ENCODE results near the gene CBLB. TPM values are rescaled to one million over a fixed set of nuclear protein-coding genes. Genes with fewer than 3 reads are reported as not detected.
A peak's percentile ranks its signal among the peaks of the same experiment; 100 is the strongest.

CBLB gene
- total RNA-seq = 100 to 1,000 TPM; 115 to 148 TPM

DNA sequence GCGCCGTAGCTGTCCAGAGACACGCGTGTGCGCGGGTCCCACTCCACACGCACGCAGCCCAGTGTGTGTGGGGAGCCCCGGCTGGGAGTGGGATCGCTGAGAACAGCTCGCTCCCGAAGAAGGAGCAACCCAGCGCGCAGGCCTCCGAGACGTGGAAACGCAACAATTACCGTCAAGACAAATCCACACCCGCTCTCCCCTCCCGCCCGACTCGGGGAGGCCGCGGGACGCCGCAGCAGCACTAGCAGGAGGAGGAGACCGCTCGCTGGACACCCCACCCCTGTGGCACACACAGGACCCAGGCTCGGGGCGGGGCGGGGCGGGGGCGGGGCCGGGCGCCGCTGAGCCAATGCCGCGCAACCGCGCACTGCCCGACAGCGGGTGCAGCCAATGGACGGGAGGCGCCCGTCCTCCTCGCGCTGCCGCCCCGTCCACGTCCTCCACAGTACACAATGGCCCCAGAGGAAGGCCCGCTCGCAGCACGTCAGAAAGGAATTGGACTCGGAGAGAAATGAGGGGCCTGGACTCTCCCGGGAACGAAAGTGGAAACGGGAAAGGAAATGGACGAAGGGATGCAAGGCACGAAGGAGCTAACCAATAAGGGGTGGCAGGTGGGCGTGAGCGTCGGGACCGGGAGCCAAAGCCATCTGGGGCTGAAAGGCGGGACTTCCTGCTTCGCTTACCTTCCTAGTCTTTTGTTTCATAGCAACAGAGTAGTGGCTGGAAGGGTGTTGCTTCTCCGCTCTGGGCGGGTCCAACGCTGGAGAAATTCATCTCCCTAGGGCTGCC lies at the start of gene CBLB:
Gene CBLB, minus strand, starts transcription at position 271 of the 789 bp plus-strand sequence. CDS start 1,435 bp downstream, outside the sequence.
- POLR2A ChIA-PET = interaction anchor here (0.5 kb wide), 1 partner anchor 40 kb away, joined by 3 read pairs; no protein-coding TSS in a partner anchor
- Mint-ChIP-seq H3K4me3 (peak within 1 kb of the TSS; percentile 100), H3K27ac (peak within 1 kb of the TSS; percentile 98), H3K36me3 (ENCODE audit: low read depth) (peaks cover 41% of the 10 kb centered on the region), H3K9me3 (no peaks in the 10 kb centered on the region), H3K27me3 (no peaks in the 10 kb centered on the region), H3K4me1 (peaks cover 45% of the 10 kb centered on the region)
- CTCF ChIA-PET = interaction anchor here (0.8 to 1.9 kb wide), 4 partner anchors 11 to 176 kb away, joined by 3 to 5 read pairs (median 4); no protein-coding TSS in a partner anchor
- peak; percentile 87 for DNase-seq

DNA sequence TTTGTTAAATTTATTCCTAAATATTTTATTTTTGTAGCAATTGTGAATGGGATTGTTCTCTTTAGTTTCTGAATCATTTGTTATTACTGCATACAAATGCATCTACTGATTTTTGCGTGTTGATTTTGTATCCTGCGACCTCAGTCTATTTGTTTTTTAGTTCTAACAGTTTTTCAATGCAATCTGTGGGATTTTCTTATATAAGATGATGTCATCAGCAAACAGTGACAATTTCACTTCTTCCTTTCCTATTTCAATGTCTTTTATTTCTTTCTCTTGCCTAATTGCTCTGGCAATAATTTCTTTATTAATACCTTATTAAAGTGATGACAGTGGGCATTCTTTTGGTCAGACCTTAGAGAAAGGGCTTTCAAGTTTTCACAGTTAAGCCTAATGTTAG lies 48.0 kb upstream of the CBLB start:
- DNase-seq = no peak
- POLR2A ChIA-PET = no interaction called here
- Mint-ChIP-seq H3K4me3 (no peak overlapping the region), H3K4me1 (peaks cover 17% of the 10 kb centered on the region), H3K27me3 (no peaks in the 10 kb centered on the region), H3K9me3 (peaks cover 50% of the 10 kb centered on the region), H3K36me3 (ENCODE audit: low read depth) (peaks cover 24% of the 10 kb centered on the region), H3K27ac (no peak overlapping the region)
- CTCF ChIA-PET = no interaction called here

DNA sequence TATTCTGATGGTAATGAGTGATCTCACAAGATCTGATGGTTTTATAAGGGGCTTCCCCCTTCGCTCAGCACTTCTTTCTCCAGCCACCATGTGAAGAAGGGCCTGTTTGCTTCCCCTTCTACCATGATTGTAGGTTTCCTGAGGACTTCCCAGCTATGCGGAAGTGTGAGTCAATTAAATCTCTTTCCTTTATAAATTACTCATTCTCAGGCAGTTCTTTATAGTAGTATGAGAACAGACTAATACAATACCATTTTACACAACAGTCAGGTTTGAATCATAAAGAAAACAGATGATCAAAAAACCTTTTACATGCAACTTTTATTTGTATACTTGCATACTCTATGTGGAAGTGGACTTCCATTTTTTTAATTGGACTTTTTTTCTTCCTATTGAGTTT lies 46.7 kb upstream of the CBLB start:
- POLR2A ChIA-PET = no interaction called here
- H3K36me3 Mint-ChIP-seq (ENCODE audit: low read depth) = peaks cover 24% of the 10 kb centered on the region
- CTCF ChIA-PET = interaction anchor here (0.6 kb wide), 1 partner anchor 78 kb away, joined by 4 read pairs; no protein-coding TSS in a partner anchor
- no peak overlapping the region for H3K27ac Mint-ChIP-seq
- no peak overlapping the region for H3K4me3 Mint-ChIP-seq
- DNase-seq = no peak
- H3K4me1 Mint-ChIP-seq = peaks cover 14% of the 10 kb centered on the region
- peaks cover 38% of the 10 kb centered on the region for H3K9me3 Mint-ChIP-seq
- no peaks in the 10 kb centered on the region for H3K27me3 Mint-ChIP-seq

DNA sequence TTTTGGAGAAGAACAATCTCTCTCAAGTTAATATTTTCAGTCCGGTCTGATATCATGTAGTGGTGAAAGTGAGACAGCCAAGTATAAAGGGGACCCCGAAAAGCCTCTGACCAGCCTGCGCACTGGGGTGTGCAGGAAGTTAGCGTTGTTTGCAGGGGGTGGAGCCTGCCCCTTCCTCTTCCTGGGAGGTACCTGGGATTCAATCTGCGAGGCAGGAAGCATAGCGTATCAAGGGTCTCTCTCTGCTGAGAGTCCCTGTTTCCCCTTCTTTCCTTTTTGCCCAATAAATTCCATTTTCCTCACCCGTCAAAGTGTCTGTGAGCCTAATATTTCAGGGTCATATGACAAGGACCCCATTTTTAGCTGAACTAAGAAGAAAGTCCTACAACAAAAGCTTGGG lies 44.8 kb upstream of the CBLB start:
- CTCF ChIA-PET = interaction anchor here (0.6 to 0.7 kb wide), 2 partner anchors 268 to 639 kb away, joined by 3 to 4 read pairs; no protein-coding TSS in a partner anchor
- Mint-ChIP-seq H3K27ac (no peak overlapping the region), H3K4me1 (no peaks in the 10 kb centered on the region), H3K36me3 (ENCODE audit: low read depth) (peaks cover 13% of the 10 kb centered on the region), H3K9me3 (peaks cover 27% of the 10 kb centered on the region), H3K27me3 (no peaks in the 10 kb centered on the region), H3K4me3 (no peak overlapping the region)
- DNase-seq = no peak
- POLR2A ChIA-PET = no interaction called here

DNA sequence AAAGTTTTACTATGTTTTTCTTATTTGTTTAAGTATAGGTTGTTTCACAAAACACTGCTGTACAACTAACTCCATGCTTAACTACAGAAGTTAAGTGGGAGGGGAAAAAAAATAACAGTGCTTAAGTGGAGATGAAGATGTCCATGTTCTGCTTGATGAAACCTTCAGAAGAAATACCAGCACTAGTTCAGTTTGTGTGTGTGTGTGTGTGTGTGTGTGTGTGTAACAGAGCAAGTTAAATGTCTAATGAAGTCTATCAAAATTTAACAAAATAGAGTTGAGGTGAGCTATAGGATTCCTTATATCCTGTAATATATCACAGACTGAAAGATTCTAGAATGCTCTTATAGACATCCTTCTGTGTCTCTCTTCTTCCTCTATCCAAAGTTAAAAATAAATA lies 44.1 kb upstream of the CBLB start:
- ChIA-PET CTCF (interaction anchor here (0.7 kb wide), 1 partner anchor 267 kb away, joined by 3 read pairs; no protein-coding TSS in a partner anchor), POLR2A (no interaction called here)
- Mint-ChIP-seq H3K4me3 (no peak overlapping the region), H3K9me3 (peaks cover 22% of the 10 kb centered on the region), H3K4me1 (peaks cover 1% of the 10 kb centered on the region), H3K27me3 (no peaks in the 10 kb centered on the region), H3K36me3 (ENCODE audit: low read depth) (peaks cover 11% of the 10 kb centered on the region), H3K27ac (no peak overlapping the region)
- no peak for DNase-seq

GRCh38 chr3:105911496-105911895 lies 42.7 kb upstream of the CBLB start:
- Mint-ChIP-seq H3K36me3 (ENCODE audit: low read depth) (peaks cover 9% of the 10 kb centered on the region), H3K4me3 (no peak overlapping the region), H3K27me3 (no peaks in the 10 kb centered on the region), H3K27ac (no peak overlapping the region), H3K4me1 (peaks cover 12% of the 10 kb centered on the region), H3K9me3 (peaks cover 16% of the 10 kb centered on the region)
- DNase-seq = no peak
- ChIA-PET CTCF (no interaction called here), POLR2A (no interaction called here)

GRCh38 chr3:105907777-105908176 lies 39.0 kb upstream of the CBLB start:
- Mint-ChIP-seq H3K36me3 (ENCODE audit: low read depth) (peaks cover 3% of the 10 kb centered on the region), H3K27ac (no peak overlapping the region), H3K27me3 (no peaks in the 10 kb centered on the region), H3K4me1 (peaks cover 12% of the 10 kb centered on the region), H3K9me3 (peaks cover 11% of the 10 kb centered on the region), H3K4me3 (no peak overlapping the region)
- peak; percentile 13 for DNase-seq
- CTCF ChIA-PET = interaction anchor here (0.6 kb wide), 3 partner anchors 379 to 792 kb away, joined by 3 to 4 read pairs (median 3); no protein-coding TSS in a partner anchor
- POLR2A ChIA-PET = no interaction called here

GRCh38 chr3:105906836-105907235 lies 38.0 kb upstream of the CBLB start:
- peaks cover 12% of the 10 kb centered on the region for H3K4me1 Mint-ChIP-seq
- ChIA-PET POLR2A (no interaction called here), CTCF (no interaction called here)
- no peak for DNase-seq
- H3K27me3 Mint-ChIP-seq = no peaks in the 10 kb centered on the region
- no peak overlapping the region for H3K4me3 Mint-ChIP-seq
- peaks cover 3% of the 10 kb centered on the region for H3K36me3 Mint-ChIP-seq (ENCODE audit: low read depth)
- H3K27ac Mint-ChIP-seq = no peak overlapping the region
- H3K9me3 Mint-ChIP-seq = peaks cover 13% of the 10 kb centered on the region

- H3K4me3 Mint-ChIP-seq = no peak overlapping the region
- H3K9me3 Mint-ChIP-seq = peaks cover 13% of the 10 kb centered on the region
- H3K27ac Mint-ChIP-seq = no peak overlapping the region
- peaks cover 3% of the 10 kb centered on the region for H3K36me3 Mint-ChIP-seq (ENCODE audit: low read depth)
- ChIA-PET CTCF (no interaction called here), POLR2A (no interaction called here)
- DNase-seq = no peak
- no peaks in the 10 kb centered on the region for H3K27me3 Mint-ChIP-seq
- peaks cover 12% of the 10 kb centered on the region for H3K4me1 Mint-ChIP-seq
Observed at GRCh38 chr3:105906345-105906744, 37.5 kb upstream of the CBLB start.

DNA sequence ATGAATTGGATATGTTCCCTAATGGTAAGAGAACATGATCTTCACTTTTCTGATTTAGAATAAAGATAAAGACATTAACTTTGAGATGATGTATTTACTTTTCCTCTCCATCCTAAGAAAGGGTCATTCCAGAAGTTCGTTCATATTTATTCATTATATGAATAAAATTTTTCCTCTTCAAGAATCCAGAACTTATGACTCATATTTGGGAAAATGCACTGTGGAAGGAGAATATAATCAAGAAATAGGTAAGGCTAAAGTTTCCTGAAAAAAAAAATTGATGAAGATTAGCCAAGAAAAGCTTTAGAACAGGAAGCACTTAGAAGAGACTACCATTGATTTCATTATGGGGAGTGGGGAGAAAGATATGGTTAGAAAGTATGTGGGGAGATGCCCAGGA lies 36.5 kb upstream of the CBLB start:
- POLR2A ChIA-PET = no interaction called here
- Mint-ChIP-seq H3K9me3 (peaks cover 13% of the 10 kb centered on the region), H3K27me3 (no peaks in the 10 kb centered on the region), H3K4me3 (no peak overlapping the region), H3K36me3 (ENCODE audit: low read depth) (peaks cover 3% of the 10 kb centered on the region), H3K4me1 (peaks cover 12% of the 10 kb centered on the region), H3K27ac (no peak overlapping the region)
- DNase-seq = no peak
- CTCF ChIA-PET = no interaction called here

GRCh38 chr3:105904678-105905284 lies 36.0 kb upstream of the CBLB start:
- DNase-seq = no peak
- ChIA-PET CTCF (no interaction called here), POLR2A (no interaction called here)
- Mint-ChIP-seq H3K36me3 (ENCODE audit: low read depth) (peaks cover 3% of the 10 kb centered on the region), H3K9me3 (peaks cover 13% of the 10 kb centered on the region), H3K27me3 (no peaks in the 10 kb centered on the region), H3K27ac (no peak overlapping the region), H3K4me3 (no peak overlapping the region), H3K4me1 (peaks cover 12% of the 10 kb centered on the region)

DNA sequence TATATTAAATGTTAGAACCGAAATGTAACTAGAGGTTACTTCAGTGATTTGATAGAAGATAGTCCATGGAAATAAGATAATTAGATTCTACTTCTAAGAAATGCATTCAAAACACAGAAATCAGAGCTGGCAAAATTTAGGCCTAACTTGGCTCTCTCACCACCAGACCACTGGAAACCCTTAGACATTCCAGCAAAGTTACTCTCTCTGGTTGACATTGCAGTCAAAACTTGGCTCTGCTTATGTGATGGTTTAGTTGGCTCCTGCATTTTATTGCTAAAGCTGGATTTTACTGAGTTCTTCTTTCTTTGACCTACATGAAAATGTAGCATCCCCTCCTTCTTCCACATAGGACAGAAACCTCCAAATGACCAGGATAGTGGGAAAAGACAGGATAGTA lies 35.4 kb upstream of the CBLB start:
- peaks cover 12% of the 10 kb centered on the region for H3K4me1 Mint-ChIP-seq
- no peaks in the 10 kb centered on the region for H3K27me3 Mint-ChIP-seq
- H3K9me3 Mint-ChIP-seq = peaks cover 10% of the 10 kb centered on the region
- H3K36me3 Mint-ChIP-seq (ENCODE audit: low read depth) = peaks cover 1% of the 10 kb centered on the region
- ChIA-PET POLR2A (no interaction called here), CTCF (no interaction called here)
- no peak overlapping the region for H3K4me3 Mint-ChIP-seq
- no peak overlapping the region for H3K27ac Mint-ChIP-seq
- no peak for DNase-seq

DNA sequence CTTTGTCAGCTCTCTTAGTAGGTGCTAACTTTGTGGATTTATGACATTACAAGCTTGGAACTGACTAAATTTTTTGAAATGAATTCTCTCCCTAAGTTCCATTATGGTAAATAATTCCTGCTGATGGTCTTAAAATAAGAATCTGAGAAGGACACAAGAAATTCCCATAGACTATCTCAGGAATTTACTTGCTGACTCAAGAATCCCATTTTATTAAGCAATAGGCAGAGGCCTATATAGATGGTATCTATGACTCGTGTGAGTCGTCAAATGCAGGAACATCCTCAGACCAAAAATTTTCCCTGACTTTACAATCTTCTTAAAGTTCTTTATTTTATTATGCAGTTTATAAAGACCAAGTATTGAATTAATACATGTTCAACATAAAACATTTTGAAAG lies 30.7 kb upstream of the CBLB start:
- Mint-ChIP-seq H3K27me3 (no peaks in the 10 kb centered on the region), H3K4me1 (no peaks in the 10 kb centered on the region)
- CTCF ChIA-PET = interaction anchor here (0.6 kb wide), 1 partner anchor 531 kb away, joined by 3 read pairs; no protein-coding TSS in a partner anchor

More for the DNA sequence above, 30.7 kb upstream of the CBLB start:
- DNase-seq = no peak
- Mint-ChIP-seq H3K36me3 (ENCODE audit: low read depth) (no peaks in the 10 kb centered on the region), H3K4me3 (no peak overlapping the region), H3K9me3 (peaks cover 5% of the 10 kb centered on the region), H3K27ac (no peak overlapping the region)
- POLR2A ChIA-PET = no interaction called here
